ENCODE measurements around the gene STAG2. TPM values are rescaled to one million over a fixed set of nuclear protein-coding genes. Genes with fewer than 3 reads are reported as not detected.
"Not testable (repeated sequence)": the region's sequence is repeated elsewhere in the genome, so short reads cannot be mapped to it uniquely, and the experiment has no call there.

STAG2 gene
- total and polyA plus RNA-seq, 10 donors: 17.9 to 106 (median 89.4) TPM

DNA sequence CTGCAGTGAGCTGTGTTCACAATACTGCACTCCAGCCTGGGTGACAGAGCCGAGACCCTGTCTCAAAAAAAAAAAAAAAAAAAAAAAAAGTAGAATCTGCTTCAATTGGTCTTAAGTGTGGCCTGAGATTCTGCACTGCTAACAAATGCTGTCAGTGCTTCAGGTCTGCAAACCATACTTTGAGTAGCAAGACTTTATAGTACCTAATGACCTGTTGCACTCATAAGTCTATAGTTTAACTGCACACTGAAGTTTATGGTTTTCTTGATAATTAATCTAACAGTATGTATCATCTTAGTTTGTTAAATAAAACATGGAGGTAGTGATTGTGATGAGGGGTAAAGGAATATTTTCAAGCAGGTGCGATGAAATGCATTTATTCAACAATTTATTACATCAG lies 135.6 kb downstream of the STAG2 start:
- Histone ChIP-seq H3K9me3 (no peaks in the 10 kb centered on the region), H3K4me1 (no peaks in the 10 kb centered on the region), H3K27me3 (replicated peaks in 1 of 7) (no peaks in the 10 kb centered on the region), H3K4me3 (no peak overlapping the region), H3K27ac (no peak overlapping the region), H3K36me3 (peaks cover 0 to 91% (median 21%) of the 10 kb centered on the region in 6 donors)
- no peak for DNase-seq
- 72 to 100% (median 85%) methylated on average over 1 to 2 of the region's 2 CpGs for WGBS, 5 donors
- intact Hi-C loops (cut with DNase I; ENCODE audit: low total_unique reads): no loop called here
- TF ChIP-seq, protein P1, sequence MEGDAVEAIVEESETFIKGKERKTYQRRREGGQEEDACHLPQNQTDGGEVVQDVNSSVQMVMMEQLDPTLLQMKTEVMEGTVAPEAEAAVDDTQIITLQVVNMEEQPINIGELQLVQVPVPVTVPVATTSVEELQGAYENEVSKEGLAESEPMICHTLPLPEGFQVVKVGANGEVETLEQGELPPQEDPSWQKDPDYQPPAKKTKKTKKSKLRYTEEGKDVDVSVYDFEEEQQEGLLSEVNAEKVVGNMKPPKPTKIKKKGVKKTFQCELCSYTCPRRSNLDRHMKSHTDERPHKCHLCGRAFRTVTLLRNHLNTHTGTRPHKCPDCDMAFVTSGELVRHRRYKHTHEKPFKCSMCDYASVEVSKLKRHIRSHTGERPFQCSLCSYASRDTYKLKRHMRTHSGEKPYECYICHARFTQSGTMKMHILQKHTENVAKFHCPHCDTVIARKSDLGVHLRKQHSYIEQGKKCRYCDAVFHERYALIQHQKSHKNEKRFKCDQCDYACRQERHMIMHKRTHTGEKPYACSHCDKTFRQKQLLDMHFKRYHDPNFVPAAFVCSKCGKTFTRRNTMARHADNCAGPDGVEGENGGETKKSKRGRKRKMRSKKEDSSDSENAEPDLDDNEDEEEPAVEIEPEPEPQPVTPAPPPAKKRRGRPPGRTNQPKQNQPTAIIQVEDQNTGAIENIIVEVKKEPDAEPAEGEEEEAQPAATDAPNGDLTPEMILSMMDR (IDR thresholded peaks at IDR 0.05 in 8 of 11, conservative IDR thresholded peaks at IDR 0.05 in 3 of 11): no peak
- TF ChIP-seq POLR2AphosphoS5 (IDR thresholded peaks at IDR 0.05): no peak
- no peak for TF ChIP-seq POLR2A (IDR thresholded peaks at IDR 0.05)

DNA sequence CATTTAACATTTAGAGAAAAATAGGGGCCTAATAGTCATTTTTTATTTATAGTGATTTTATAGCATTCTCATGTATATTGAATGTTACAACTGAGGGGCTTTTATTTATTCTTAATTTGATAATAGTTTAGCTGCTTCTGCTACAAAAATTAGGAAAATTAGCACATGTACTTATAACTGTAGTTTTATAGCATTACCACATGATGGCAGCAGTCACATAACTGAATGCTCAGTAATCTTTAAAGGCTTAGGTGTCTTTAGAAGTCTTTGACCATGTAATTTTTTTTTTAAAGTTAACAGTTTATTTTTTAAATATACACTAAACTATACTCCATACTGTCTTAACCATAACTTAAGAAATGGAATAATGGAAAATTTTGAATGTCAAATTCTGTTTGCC lies 136.6 kb downstream of the STAG2 start:
- no peak overlapping the region for H3K4me3 ChIP-seq
- H3K9me3 ChIP-seq: no peaks in the 10 kb centered on the region
- H3K36me3 ChIP-seq: peaks cover 0 to 84% (median 19%) of the 10 kb centered on the region in 6 donors
- no peaks in the 10 kb centered on the region for H3K4me1 ChIP-seq
- no peak overlapping the region for H3K27ac ChIP-seq
- no peak for TF ChIP-seq POLR2A (IDR thresholded peaks at IDR 0.05)
- TF ChIP-seq, protein P1 (IDR thresholded peaks at IDR 0.05 in 8 of 11, conservative IDR thresholded peaks at IDR 0.05 in 3 of 11): peak in 8 of 11 experiments; percentile 21 to 59 (median 46)
- intact Hi-C loops (cut with DNase I; ENCODE audit: low total_unique reads): no loop called here
- no peaks in the 10 kb centered on the region for H3K27me3 ChIP-seq (replicated peaks in 1 of 7)
- no peak for DNase-seq

DNA sequence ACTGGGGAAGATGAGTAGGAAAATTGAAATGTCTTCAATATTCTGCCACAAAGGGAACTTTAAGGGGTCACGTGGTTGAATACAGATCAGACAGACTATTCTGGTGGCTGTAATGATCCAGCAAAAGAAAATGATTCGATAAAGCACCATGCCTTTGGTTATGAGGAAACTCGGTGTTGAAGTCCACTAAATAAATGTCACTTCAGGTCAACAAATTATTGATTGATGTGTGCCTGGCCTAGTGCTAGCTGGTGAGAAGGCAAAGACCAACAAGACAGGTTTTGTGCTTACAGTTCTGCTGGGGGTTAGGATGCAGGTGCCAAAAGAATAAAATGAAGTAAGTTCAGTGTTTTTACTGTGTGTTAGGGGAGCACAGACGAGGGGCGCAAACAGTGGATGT lies 142.5 kb downstream of the STAG2 start:
- 87 to 100% (median 95%) methylated on average over 5 of the region's 5 CpGs for WGBS, 5 donors
- no peaks in the 10 kb centered on the region for H3K27me3 ChIP-seq (replicated peaks in 1 of 7)

DNA sequence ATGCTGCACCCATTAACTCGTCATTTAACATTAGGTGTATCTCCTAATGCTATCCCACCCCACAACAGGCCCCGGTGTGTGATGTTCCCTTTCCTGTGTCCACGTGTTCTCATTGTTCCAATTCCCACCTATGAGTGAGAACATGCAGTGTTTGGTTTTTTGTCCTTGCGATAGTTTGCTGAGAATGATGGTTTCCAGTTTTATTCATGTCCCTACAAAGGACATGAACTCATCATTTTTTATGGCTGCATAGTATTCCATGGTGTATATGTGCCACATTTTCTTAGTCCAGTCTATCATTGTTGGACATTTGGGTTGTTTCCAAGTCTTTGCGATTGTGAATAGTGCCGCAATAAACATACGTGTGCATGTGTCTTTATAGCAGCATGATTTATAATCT lies 143.0 kb downstream of the STAG2 start:
- H3K4me1 ChIP-seq: not testable (repeated sequence)
- WGBS, 5 donors: 91 to 99% (median 96%) methylated on average over 7 of the region's 7 CpGs
- H3K36me3 ChIP-seq: peaks cover 0 to 33% (median 2%) of the 10 kb centered on the region in 6 donors

More for the DNA sequence above, 142.5 kb downstream of the STAG2 start:
- TF ChIP-seq POLR2A (IDR thresholded peaks at IDR 0.05) (no peak), POLR2AphosphoS5 (IDR thresholded peaks at IDR 0.05) (peak in 1 of 3 donors; percentile 26)
- Histone ChIP-seq H3K4me3 (no peak overlapping the region), H3K9me3 (peaks cover 0 to 5% (median 0%) of the 10 kb centered on the region in 8 donors), H3K27ac (no peak overlapping the region), H3K36me3 (peaks cover 0 to 39% (median 4%) of the 10 kb centered on the region in 6 donors), H3K4me1 (no peaks in the 10 kb centered on the region)
- DNase-seq: no peak
- intact Hi-C loops (cut with DNase I; ENCODE audit: low total_unique reads): no loop called here

DNA sequence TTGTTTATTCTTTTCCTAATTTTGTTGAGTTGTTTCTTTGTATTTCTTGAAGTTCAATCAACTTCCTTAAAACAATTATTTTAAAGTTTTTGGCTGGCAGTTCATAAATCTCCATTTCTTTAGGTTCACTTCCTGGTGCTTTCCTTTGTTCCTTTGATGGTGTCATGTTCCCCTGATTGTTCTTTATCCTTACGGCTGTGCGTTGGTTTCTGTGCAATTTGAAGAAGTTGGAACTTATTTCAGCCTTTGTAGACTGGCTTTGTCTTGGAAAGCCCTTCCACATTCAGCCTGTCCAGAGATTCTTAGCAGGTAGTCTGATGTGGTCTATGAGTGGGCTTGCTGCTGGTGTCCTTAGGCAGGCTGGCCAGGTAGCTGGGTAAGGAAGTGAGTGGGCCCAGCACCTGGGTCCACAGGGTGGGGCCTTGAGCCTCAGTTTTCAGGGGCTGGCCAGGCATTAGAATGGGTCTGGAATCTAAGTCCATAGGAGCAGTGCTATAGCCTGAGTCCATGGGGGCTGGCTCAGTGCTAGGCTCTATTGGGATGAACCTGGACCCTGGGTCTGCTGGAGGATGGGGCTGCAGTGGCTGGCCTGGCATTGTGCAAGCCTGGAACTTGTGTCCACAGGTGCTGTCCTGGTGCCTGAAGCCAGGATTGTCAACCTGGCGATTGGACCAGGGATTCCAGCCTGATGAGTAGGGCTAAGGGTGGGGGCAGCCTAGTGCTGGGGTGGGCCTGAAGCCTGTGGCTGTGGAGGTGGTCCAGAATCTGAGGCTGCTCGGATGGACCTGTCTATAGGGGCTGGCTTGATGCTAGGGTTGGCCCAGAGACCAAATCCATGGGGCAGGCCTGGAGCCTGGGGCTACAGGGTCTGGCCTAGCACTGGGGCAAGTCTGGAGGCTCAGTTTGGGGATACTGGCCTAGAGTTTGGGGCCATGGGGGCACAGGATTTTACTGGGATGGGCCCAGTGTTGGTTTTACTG lies 152.4 kb downstream of the STAG2 start:
- Histone ChIP-seq H3K9me3 (peaks cover 0 to 15% (median 0%) of the 10 kb centered on the region in 8 donors), H3K27ac (no peak overlapping the region), H3K4me1 (no peaks in the 10 kb centered on the region), H3K27me3 (replicated peaks in 1 of 7) (peaks cover 0 to 2% (median 0%) of the 10 kb centered on the region in 7 donors), H3K36me3 (no peaks in the 10 kb centered on the region), H3K4me3 (no peak overlapping the region)
- 55 to 78% (median 67%) methylated on average over 2 to 4 of the region's 4 CpGs for WGBS, 5 donors
- peak; percentile 58 for DNase-seq
- intact Hi-C loops (cut with DNase I; ENCODE audit: low total_unique reads): no loop called here
- TF ChIP-seq POLR2A (IDR thresholded peaks at IDR 0.05) (no peak), POLR2AphosphoS5 (IDR thresholded peaks at IDR 0.05) (no peak)
- TF ChIP-seq, protein P1 (IDR thresholded peaks at IDR 0.05 in 8 of 11, conservative IDR thresholded peaks at IDR 0.05 in 3 of 11): no peak

More for the DNA sequence above, 143.0 kb downstream of the STAG2 start:
- H3K9me3 ChIP-seq; H3K27ac ChIP-seq; intact Hi-C loops (cut with DNase I; ENCODE audit: low total_unique reads); DNase-seq; H3K27me3 ChIP-seq (replicated peaks in 1 of 7); H3K4me3 ChIP-seq: not testable (repeated sequence)
